Stimulated activated CD4-positive, alpha-beta T cell treated with anti-CD3 and anti-CD28 coated beads, TNF-alpha, amount 100 ng/mL, for 1 hour (primary cell): ENCODE measurements around the gene MRC2.
"Not testable (repeated sequence)": the region's sequence is repeated elsewhere in the genome, so short reads cannot be mapped to it uniquely, and the experiment has no call there.

Experiments
- DNase-seq, 3 donors: peaks; one replicate each; pipeline ENCODE4 v3.0.0-alpha.2; 2020; ENCODE audit warnings: low read depth in 3 of 3, low spot score in 1 of 3

The MRC2 gene, protein sequence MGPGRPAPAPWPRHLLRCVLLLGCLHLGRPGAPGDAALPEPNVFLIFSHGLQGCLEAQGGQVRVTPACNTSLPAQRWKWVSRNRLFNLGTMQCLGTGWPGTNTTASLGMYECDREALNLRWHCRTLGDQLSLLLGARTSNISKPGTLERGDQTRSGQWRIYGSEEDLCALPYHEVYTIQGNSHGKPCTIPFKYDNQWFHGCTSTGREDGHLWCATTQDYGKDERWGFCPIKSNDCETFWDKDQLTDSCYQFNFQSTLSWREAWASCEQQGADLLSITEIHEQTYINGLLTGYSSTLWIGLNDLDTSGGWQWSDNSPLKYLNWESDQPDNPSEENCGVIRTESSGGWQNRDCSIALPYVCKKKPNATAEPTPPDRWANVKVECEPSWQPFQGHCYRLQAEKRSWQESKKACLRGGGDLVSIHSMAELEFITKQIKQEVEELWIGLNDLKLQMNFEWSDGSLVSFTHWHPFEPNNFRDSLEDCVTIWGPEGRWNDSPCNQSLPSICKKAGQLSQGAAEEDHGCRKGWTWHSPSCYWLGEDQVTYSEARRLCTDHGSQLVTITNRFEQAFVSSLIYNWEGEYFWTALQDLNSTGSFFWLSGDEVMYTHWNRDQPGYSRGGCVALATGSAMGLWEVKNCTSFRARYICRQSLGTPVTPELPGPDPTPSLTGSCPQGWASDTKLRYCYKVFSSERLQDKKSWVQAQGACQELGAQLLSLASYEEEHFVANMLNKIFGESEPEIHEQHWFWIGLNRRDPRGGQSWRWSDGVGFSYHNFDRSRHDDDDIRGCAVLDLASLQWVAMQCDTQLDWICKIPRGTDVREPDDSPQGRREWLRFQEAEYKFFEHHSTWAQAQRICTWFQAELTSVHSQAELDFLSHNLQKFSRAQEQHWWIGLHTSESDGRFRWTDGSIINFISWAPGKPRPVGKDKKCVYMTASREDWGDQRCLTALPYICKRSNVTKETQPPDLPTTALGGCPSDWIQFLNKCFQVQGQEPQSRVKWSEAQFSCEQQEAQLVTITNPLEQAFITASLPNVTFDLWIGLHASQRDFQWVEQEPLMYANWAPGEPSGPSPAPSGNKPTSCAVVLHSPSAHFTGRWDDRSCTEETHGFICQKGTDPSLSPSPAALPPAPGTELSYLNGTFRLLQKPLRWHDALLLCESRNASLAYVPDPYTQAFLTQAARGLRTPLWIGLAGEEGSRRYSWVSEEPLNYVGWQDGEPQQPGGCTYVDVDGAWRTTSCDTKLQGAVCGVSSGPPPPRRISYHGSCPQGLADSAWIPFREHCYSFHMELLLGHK (N-terminal part only)

GRCh38 chr17:62627219-62627903, at the start of gene MRC2:
MRC2 (plus strand) TSS chr17:62627670; CDS start chr17:62627803, 133 bp downstream.
- DNase-seq, result peak in 1 of 3 donors; percentile 28

DNA sequence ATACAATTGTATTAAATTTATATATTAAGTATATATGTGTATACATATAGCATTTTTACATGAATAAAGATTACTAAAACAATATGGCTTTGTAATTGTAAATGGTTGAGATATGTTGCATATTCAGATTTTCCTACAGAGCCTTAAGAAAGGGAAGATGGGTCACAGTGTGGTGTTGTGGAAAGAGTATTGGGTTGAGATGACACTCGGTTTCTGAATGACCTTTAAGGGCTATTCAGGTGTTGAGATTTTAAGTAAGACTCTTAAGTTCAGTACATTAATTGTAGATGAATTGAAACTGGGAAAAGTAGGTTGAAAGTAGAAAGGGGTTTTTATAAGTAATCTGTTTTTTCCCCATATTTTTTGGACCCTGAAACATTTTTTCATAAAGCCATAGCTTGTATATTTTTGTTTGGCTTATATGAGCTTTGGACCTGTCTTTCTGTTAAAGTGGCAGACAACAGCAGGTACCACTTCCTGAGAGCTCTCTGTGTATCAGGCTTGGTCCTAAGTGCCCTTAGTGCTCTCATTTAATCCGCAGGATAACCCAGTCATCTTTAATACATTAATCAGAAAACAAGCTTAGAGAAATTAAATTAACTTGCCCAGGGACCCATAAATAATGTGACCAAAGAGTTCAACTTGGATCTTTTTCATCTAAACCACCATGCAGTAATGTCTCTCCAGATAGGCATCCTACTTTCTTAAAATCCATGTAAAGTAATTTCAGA, 48.5 kb upstream of the MRC2 start:
- no peak for DNase-seq

- DNase-seq, result no peak
Observed at GRCh38 chr17:62580947-62581346, 46.5 kb upstream of the MRC2 start.

DNA sequence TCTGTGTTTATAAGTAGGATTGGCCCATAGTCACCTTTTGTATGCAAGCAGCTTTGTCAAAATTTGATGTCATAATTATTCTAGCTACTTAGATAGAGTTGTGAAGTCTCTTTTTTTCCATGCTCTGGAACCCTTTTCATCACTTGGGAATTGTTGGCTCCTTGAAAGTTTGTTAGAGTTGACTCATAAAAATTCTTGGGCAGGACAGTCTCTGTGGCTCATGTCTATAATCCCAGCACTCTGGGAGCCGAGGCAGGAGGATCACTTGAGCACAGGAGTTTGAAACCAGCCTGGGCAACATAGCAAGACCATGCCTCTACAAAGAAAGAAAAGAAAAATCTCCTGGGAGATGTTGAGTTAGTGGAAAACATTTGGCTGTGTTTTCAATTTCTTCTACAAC, 45.7 kb upstream of the MRC2 start:
- no peak for DNase-seq

DNA sequence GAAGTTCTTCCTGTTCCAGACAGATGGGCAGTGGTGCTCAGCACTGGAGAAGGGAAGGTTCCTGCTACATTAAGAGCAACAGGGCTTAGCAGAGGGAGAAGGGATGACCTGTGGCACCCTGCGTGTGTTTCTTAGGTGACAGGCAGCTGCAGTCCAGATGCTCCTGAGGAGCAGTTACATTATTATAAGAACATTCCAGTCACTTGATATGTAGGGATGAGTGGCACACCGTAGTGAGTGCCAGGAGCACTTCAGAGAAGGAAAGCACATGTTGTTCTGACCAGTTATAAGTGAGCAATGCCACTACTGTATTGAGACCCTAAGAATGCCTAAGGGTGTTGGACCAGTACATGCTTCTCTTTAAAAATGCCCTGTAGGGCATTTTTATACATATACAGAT, 39.9 kb upstream of the MRC2 start:
- DNase-seq, result no peak

DNA sequence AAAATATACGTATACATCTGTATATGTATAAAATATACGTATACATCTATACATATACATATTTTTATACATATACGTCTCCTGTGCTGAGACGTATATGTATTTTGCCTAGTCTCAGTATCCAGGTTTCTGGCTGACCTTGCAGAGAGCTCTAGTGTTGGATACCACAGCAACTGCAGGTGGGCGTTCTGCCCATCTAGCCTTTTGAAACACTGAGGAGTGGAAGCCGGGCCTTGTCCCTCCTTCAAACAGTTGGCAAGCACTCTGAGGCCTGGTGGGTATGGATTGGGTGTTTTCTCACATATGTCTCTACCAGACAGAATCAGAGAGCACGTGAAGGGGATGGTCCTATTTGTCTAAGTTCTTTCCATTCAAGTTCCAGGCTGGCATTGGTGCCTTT, 39.4 kb upstream of the MRC2 start:
- no peak for DNase-seq

GRCh38 chr17:62591333-62591732, 36.1 kb upstream of the MRC2 start:
- DNase-seq, result no peak

GRCh38 chr17:62591822-62592221, 35.6 kb upstream of the MRC2 start:
- DNase-seq, result not testable (repeated sequence)

GRCh38 chr17:62592341-62593099, 35.0 kb upstream of the MRC2 start:
- no peak for DNase-seq

GRCh38 chr17:62595484-62595883, 32.0 kb upstream of the MRC2 start:
- DNase-seq, result no peak

DNA sequence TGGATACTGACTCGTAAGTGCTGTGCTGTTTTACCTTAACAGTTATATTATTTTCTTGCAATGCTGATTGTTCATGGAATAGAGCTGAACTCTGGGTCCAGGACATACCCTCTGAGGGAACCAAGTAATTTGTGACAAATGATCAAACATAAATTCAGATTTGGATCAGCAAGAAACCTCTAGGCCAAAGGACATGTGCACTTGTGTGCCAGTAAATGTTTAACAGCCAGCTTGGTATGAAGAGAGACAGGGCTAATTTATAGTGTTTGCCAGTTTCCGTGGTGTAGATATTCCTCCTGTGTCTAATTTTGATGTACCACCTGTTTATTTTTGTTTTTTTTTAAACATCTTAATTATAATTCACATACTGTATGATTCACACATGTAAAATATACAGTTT, 30.8 kb upstream of the MRC2 start:
- no peak for DNase-seq

DNA sequence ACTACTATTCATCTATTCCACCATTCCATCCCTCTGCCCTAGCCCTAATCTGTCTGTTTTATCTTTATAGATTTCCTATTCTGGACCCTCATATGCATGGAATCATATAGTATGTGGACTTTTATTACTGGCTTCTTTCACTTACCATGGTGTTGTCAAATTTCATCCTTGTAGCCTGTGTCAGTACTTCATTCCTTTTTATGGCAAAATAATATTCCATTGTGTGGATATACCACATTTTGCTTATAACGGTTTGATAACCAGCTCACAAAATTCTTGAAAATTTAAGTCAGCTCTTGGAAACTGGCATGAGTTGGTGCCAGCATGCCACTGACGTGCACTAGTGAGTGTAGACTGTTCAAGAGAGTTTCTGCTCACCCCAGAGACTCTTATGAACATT, 30.3 kb upstream of the MRC2 start:
- no peak for DNase-seq

DNA sequence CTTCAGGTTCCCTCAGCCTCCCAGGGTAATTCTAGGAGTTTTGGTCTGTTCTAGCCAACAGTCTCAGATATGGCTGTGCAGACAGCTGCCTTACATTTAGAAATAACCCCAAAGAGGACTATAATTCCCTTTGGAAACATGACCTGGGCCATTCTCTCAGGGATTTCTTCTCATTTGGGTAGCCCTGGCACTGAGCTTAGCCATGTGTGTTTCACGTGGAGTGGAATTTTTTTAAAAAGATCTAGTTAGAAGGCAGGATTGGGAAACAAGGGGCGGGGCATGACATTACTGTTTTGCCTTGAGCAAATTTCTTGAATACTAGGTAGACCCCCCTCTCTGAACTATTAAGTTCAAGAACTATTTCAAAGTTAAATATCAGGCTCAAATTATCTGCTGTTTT, 29.6 kb upstream of the MRC2 start:
- DNase-seq, result no peak

DNA sequence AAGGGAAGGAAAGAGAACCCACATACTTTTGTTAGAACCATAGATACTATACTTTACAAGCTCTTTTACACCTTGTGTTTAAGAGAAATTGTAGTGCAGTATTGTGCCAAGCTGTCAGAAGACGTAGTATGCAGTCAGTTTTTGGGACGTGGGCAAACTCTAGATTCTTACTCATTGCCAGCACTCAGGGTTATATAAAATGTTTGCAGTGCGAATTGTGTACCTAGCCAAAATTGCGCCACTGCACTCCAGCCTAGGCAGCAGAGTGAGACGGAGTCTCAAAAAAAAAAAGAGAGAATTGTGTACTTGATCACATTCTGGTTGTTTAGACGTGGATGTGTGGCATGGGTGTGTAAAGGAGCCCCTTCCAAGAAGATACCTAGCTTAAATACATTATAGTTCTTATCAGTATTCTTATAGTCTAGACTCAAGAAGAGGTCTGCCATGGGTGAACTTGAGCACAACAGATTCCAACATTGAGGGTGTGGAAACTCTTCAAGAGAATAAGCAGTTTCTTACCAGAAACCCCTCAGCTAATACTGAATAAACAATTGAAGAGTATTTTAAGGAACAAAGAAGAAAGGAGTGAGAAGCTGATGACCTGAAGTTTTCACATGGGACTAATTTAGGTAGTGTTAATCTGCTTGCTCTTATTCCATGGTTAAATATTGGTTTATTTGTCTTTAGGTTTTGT, 27.4 kb upstream of the MRC2 start:
- DNase-seq, result no peak

DNA sequence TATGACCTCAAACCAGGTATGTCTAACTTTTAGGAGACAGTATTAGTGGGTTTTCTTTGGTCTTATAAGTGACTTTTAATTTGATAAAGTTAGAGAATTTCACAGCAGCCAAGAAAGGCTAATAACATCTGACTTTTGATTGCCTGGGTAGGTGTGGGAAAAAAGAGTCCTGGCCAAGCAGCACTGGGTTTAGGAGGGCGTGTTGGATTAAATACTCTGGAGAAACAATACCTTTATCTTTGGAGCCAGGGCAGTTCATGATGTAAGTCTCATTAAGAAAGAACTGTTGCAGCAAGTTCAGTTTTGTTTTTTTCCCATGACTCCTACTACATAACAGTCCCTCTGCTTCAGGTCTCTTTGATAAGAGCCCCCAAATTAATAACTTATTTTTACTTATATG, 26.7 kb upstream of the MRC2 start:
- no peak for DNase-seq

DNA sequence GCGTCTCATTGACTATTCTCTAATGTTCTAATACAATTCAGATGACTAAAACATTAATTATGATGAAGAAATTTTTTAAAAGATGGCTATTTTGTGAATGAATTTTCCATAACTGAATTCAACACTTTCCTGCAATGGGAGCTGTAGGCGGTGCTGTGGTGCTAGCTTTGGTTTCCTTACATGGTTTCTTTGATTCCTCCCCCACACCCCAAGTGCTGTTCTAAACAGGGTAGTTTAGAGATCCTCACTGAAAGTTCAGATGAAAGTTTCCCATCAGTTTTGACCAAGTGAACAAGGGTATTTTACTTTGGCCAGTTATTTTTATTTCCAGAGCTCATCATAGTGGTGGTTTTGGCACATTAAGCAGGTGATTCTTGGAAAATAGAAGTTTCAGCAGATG, 26.0 kb upstream of the MRC2 start:
- no peak for DNase-seq

GRCh38 chr17:62603783-62604182, 23.7 kb upstream of the MRC2 start:
- DNase-seq, result not testable (repeated sequence)

DNA sequence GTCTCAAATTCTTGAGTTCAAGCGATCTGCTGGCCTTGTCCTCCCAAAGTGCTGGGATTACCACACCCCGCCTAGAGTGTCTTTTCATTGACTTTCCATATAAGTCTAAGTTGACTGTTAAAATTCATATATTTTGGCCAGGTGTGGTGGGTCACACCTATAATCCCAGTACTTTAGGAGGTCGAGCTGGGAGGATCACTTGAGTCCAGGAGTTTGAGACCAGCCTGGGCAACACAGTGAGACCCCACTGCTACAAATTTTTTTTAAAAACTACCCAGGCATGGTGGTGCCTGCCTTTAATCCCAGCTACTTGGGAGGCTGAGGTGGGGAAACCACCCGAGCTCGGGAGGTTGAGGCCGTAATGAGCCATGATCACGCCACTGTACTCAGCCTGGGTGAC, 21.9 kb upstream of the MRC2 start:
- no peak for DNase-seq

GRCh38 chr17:62611292-62611691, 16.2 kb upstream of the MRC2 start:
- DNase-seq, result no peak
